ENCODE measurements around the gene TMA7. TPM values are rescaled to one million over a fixed set of nuclear protein-coding genes. Genes with fewer than 3 reads are reported as not detected.
A peak's percentile ranks its signal among the peaks of the same experiment; 100 is the strongest.

TMA7 gene
- total and polyA plus RNA-seq, 2 of the 13 experiments (the other 11 are each of a cell fraction or from before 2014, with no cell fraction given) = 100 to 486 TPM

DNA sequence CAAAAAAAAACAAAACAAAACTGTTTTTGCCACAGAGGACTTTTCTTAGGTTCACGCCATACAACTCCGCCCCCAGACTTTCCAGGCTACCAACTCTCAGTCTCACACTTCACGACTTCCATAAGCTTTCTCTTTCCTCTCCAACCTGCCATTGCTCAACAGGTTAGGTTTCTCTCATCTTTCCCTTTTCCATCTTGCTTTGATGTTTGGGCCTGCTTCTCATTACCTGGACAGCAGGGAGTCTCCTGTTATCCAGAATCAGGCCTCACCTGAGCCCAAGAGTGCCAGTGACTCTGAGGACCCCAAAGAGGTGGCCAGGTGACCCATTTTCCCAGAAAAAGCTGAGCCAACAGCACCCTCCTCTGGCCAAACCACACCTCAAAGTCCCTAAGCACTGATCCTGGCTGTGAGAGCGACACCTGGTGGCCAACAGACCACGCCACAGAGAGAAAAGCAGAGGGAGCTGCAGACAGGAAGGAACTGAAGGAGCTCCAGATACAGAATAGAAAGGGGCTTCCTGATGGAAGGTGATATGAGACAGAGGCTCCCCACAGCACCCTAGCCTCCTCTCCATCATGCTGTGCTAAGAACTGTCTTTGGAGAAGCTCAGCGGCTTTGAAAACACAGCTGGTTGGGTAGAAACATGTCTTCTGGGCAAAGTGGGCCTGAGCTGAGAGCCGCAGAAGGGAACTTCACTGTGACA is 4.1 kb upstream of the TMA7 start (continued):
- TF ChIP-seq, protein P1, sequence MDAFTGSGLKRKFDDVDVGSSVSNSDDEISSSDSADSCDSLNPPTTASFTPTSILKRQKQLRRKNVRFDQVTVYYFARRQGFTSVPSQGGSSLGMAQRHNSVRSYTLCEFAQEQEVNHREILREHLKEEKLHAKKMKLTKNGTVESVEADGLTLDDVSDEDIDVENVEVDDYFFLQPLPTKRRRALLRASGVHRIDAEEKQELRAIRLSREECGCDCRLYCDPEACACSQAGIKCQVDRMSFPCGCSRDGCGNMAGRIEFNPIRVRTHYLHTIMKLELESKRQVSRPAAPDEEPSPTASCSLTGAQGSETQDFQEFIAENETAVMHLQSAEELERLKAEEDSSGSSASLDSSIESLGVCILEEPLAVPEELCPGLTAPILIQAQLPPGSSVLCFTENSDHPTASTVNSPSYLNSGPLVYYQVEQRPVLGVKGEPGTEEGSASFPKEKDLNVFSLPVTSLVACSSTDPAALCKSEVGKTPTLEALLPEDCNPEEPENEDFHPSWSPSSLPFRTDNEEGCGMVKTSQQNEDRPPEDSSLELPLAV (CRISPR knock-in tag; conservative IDR thresholded peaks at IDR 0.05; ENCODE audit: low read depth) = no peak
- TF ChIP-seq ZNF546 (CRISPR knock-in tag; conservative IDR thresholded peaks at IDR 0.05) = no peak
- 0 out of 2 replicates have a peak, but pooled peaks have one; percentile 17 for TF ChIP-seq SMAD9 (CRISPR knock-in tag; IDR thresholded peaks at IDR 0.05)
- TF ChIP-seq, protein P2, sequence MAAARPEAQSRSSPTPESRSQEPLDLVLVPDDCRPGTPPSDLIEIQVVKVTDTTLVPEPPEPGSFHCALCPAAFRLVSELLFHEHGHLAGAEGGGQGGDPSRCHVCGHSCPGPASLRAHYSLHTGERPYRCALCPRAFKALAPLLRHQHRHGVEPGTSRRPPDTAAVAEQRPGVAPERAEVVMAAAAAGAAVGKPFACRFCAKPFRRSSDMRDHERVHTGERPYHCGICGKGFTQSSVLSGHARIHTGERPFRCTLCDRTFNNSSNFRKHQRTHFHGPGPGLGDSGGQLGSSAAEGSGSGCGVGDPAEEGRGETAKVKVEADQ (CRISPR knock-in tag; IDR thresholded peaks at IDR 0.05; ENCODE audit: borderline replicate concordance) = no peak
- TF ChIP-seq SNRNP70 (IDR thresholded peaks at IDR 0.05; ENCODE audit: low read depth, low read length) = no peak
- no peak for TF ChIP-seq CCAR2 (optimal IDR thresholded peaks at IDR 0.05; ENCODE audit: low read depth, low read length)
- TF ChIP-seq, protein P3, sequence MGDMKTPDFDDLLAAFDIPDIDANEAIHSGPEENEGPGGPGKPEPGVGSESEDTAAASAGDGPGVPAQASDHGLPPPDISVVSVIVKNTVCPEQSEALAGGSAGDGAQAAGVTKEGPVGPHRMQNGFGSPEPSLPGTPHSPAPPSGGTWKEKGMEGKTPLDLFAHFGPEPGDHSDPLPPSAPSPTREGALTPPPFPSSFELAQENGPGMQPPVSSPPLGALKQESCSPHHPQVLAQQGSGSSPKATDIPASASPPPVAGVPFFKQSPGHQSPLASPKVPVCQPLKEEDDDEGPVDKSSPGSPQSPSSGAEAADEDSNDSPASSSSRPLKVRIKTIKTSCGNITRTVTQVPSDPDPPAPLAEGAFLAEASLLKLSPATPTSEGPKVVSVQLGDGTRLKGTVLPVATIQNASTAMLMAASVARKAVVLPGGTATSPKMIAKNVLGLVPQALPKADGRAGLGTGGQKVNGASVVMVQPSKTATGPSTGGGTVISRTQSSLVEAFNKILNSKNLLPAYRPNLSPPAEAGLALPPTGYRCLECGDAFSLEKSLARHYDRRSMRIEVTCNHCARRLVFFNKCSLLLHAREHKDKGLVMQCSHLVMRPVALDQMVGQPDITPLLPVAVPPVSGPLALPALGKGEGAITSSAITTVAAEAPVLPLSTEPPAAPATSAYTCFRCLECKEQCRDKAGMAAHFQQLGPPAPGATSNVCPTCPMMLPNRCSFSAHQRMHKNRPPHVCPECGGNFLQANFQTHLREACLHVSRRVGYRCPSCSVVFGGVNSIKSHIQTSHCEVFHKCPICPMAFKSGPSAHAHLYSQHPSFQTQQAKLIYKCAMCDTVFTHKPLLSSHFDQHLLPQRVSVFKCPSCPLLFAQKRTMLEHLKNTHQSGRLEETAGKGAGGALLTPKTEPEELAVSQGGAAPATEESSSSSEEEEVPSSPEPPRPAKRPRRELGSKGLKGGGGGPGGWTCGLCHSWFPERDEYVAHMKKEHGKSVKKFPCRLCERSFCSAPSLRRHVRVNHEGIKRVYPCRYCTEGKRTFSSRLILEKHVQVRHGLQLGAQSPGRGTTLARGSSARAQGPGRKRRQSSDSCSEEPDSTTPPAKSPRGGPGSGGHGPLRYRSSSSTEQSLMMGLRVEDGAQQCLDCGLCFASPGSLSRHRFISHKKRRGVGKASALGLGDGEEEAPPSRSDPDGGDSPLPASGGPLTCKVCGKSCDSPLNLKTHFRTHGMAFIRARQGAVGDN (CRISPR knock-in tag; IDR thresholded peaks at IDR 0.05) = peak; percentile 26; the same call in 1 of the 2 replicates
- TF ChIP-seq, protein P4, sequence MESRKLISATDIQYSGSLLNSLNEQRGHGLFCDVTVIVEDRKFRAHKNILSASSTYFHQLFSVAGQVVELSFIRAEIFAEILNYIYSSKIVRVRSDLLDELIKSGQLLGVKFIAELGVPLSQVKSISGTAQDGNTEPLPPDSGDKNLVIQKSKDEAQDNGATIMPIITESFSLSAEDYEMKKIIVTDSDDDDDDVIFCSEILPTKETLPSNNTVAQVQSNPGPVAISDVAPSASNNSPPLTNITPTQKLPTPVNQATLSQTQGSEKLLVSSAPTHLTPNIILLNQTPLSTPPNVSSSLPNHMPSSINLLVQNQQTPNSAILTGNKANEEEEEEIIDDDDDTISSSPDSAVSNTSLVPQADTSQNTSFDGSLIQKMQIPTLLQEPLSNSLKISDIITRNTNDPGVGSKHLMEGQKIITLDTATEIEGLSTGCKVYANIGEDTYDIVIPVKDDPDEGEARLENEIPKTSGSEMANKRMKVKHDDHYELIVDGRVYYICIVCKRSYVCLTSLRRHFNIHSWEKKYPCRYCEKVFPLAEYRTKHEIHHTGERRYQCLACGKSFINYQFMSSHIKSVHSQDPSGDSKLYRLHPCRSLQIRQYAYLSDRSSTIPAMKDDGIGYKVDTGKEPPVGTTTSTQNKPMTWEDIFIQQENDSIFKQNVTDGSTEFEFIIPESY (CRISPR knock-in tag; IDR thresholded peaks at IDR 0.05) = peak; percentile 73
- TF ChIP-seq ZNF878 (CRISPR knock-in tag; IDR thresholded peaks at IDR 0.05) = no peak
- TF ChIP-seq JARID2 (CRISPR knock-in tag; IDR thresholded peaks at IDR 0.05; ENCODE audit: insufficient replicate concordance) = no peak
- TF ChIP-seq, protein P5, sequence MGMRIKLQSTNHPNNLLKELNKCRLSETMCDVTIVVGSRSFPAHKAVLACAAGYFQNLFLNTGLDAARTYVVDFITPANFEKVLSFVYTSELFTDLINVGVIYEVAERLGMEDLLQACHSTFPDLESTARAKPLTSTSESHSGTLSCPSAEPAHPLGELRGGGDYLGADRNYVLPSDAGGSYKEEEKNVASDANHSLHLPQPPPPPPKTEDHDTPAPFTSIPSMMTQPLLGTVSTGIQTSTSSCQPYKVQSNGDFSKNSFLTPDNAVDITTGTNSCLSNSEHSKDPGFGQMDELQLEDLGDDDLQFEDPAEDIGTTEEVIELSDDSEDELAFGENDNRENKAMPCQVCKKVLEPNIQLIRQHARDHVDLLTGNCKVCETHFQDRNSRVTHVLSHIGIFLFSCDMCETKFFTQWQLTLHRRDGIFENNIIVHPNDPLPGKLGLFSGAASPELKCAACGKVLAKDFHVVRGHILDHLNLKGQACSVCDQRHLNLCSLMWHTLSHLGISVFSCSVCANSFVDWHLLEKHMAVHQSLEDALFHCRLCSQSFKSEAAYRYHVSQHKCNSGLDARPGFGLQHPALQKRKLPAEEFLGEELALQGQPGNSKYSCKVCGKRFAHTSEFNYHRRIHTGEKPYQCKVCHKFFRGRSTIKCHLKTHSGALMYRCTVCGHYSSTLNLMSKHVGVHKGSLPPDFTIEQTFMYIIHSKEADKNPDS (CRISPR knock-in tag; IDR thresholded peaks at IDR 0.05) = no peak
- TF ChIP-seq, protein P6, sequence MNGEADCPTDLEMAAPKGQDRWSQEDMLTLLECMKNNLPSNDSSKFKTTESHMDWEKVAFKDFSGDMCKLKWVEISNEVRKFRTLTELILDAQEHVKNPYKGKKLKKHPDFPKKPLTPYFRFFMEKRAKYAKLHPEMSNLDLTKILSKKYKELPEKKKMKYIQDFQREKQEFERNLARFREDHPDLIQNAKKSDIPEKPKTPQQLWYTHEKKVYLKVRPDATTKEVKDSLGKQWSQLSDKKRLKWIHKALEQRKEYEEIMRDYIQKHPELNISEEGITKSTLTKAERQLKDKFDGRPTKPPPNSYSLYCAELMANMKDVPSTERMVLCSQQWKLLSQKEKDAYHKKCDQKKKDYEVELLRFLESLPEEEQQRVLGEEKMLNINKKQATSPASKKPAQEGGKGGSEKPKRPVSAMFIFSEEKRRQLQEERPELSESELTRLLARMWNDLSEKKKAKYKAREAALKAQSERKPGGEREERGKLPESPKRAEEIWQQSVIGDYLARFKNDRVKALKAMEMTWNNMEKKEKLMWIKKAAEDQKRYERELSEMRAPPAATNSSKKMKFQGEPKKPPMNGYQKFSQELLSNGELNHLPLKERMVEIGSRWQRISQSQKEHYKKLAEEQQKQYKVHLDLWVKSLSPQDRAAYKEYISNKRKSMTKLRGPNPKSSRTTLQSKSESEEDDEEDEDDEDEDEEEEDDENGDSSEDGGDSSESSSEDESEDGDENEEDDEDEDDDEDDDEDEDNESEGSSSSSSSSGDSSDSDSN (CRISPR knock-in tag; IDR thresholded peaks at IDR 0.05) = 0 out of 2 replicates have a peak, but pooled peaks have one; percentile 27
- no peak for TF ChIP-seq ZNF841 (CRISPR knock-in tag; IDR thresholded peaks at IDR 0.05; ENCODE audit: borderline replicate concordance)
- peak; percentile 65 for TF ChIP-seq RXRB (CRISPR knock-in tag; IDR thresholded peaks at IDR 0.05; ENCODE audit: borderline replicate concordance)
